HepG2 (cell line): ENCODE results near the gene CTIF. TPM values are rescaled to one million over a fixed set of nuclear protein-coding genes. Genes with fewer than 3 reads are reported as not detected.

Experiments
- ATAC-seq: fragments of 200-7000 bp; cut with Tn5 transposase; 3 replicates; pipeline ENCODE4 v1.9.1; 2020; ENCODE audit warnings: mild to moderate bottlenecking, moderate library complexity
- BruUV-seq: library from RNA; stranded (reverse); fragments of 400-500 nt; replicated peaks from 2 replicates; lab custom pipeline; 2021; lab: Mats Ljungman, UMichigan
- CTCF ChIA-PET: fragments of 300-600 bp; formaldehyde crosslinking; extraction: SDS; loops from one replicate; lab custom pipeline; 2021; ENCODE audit warnings: low total read pairs, inconsistent platforms, low intra/inter-chr PET ratio; lab: Yijun Ruan, JAX
- POLR2A ChIA-PET: fragments of 350-600 bp; sonication (Branson Sonifier 250); formaldehyde crosslinking; loops from one replicate; lab custom pipeline; 2020; ENCODE audit warnings: antibody characterized with exemption, inconsistent platforms; lab: Yijun Ruan, JAX
- DNase-seq: peaks from one replicate; pipeline ENCODE4 v3.0.0-alpha.2; 2015; ENCODE audit warnings: low spot score
- FAIRE-seq: peaks from 3 replicates; lab custom pipeline; 2011; peaks lifted over from hg19 to GRCh38; lab: Jason Lieb, UNC
- H2AFZ ChIP-seq: one replicate; pipeline ENCODE4 v1.6.1; 2011; ENCODE audit warnings: low read length, inconsistent platforms
- H3K27ac ChIP-seq: fragments of 300-600 bp; 3 replicates; pipeline ENCODE4 v1.8.0; 2011; ENCODE audit warnings: mixed run types, mild to moderate bottlenecking, mixed read lengths, low read length, inconsistent platforms; ENCODE audit not compliant: insufficient read depth; ENCODE audit errors: extremely low read length
- H3K27me3 ChIP-seq, 2 experiments: fragments of 200-600 bp in 1 of 2; 2 replicates in 1 of 2; 3 replicates in 1 of 2; pipeline versions ENCODE4 v1.6.0 to v1.8.0; 2011; ENCODE audit warnings: low read length in 2 of 2, mild to moderate bottlenecking in 2 of 2, moderate library complexity in 2 of 2, inconsistent platforms in 1 of 2; ENCODE audit not compliant: insufficient read depth in 2 of 2, control insufficient read depth in 1 of 2
- H3K36me3 ChIP-seq, 2 experiments: fragments of 200-600 bp in 1 of 2; replicated peaks in 1 of 2; 2 replicates in 1 of 2; 3 replicates in 1 of 2; pipeline versions ENCODE4 v1.5.1 to v1.8.0; 2011; ENCODE audit warnings: low read length in 2 of 2, inconsistent platforms in 1 of 2; ENCODE audit not compliant: insufficient read depth in 2 of 2, control insufficient read depth in 1 of 2
- H3K4me1 ChIP-seq: 2 replicates; pipeline ENCODE4 v1.5.1; 2012; ENCODE audit warnings: low read length, inconsistent platforms; ENCODE audit not compliant: insufficient read depth
- H3K4me2 ChIP-seq: 2 replicates; pipeline ENCODE4 v1.6.0; 2011; ENCODE audit warnings: low read depth, low read length, inconsistent platforms
- H3K4me3 ChIP-seq, 3 experiments: fragments of 200-600 bp in 1 of 3; sonication (generic), shearing (Covaris generic) in 1 of 3; replicated peaks in 1 of 3; 2 replicates each; pipeline ENCODE4 v1.5.1; 2011 to 2016; ENCODE audit warnings: low read length in 3 of 3, inconsistent platforms in 2 of 3, low read depth in 2 of 3, mild to moderate bottlenecking in 2 of 3, control low read depth in 1 of 3, mixed read lengths in 1 of 3; ENCODE audit not compliant: insufficient read depth in 1 of 3
- H3K79me2 ChIP-seq: one replicate; pipeline ENCODE4 v1.6.1; 2011; ENCODE audit warnings: low read length, inconsistent platforms; ENCODE audit not compliant: insufficient read depth
- H3K9ac ChIP-seq: 2 replicates; pipeline ENCODE4 v1.6.0; 2011; ENCODE audit warnings: mild to moderate bottlenecking, low read depth, low read length, inconsistent platforms; ENCODE audit not compliant: insufficient read depth
- H3K9me3 ChIP-seq: 2 replicates; pipeline ENCODE4 v1.5.1; 2012; ENCODE audit warnings: mild to moderate bottlenecking, low read length
- H4K20me1 ChIP-seq: 2 replicates; pipeline ENCODE4 v1.6.0; 2011; ENCODE audit warnings: inconsistent platforms, mild to moderate bottlenecking, low read length, moderate library complexity; ENCODE audit not compliant: insufficient read depth
- BORCS8-MEF2B ChIP-seq: sonication (generic); formaldehyde crosslinking; IDR thresholded peaks from 2 replicates; pipeline ENCODE4 v1.8.0; 2022; ENCODE audit warnings: mild to moderate bottlenecking, missing genetic modification reagents
- STAG1 ChIP-seq: sonication (generic); formaldehyde crosslinking; IDR thresholded peaks from 2 replicates; pipeline ENCODE4 v1.4.0; 2020; ENCODE audit warnings: missing genetic modification reagents
- ZNF629 ChIP-seq: sonication (generic); formaldehyde crosslinking; conservative IDR thresholded peaks from 2 replicates; pipeline ENCODE4 v1.5.0; 2020; ENCODE audit warnings: missing genetic modification reagents
- WGBS: methylation state at CpG from one replicate; pipeline ENCODE4 v1.1.6; 2017; ENCODE audit warnings: low lambda C conversion rate; 5-methylcytosine and 5-hydroxymethylcytosine counted together
- in situ Hi-C: cut with HindIII; loops from 2 replicates; pipeline ENCODE4 v1.10.0; 2017; ENCODE audit warnings: low pct_unique_long_range_greater_than_20kb; ENCODE audit not compliant: extremely low pct_ligation_motif_present
- intact Hi-C: fragments of 100-400 bp; cut with micrococcal nuclease; formaldehyde crosslinking; loops from one replicate; pipeline ENCODE4 v1.10.0; 2022; ENCODE audit not compliant: unreplicated experiment
- polyA plus RNA-seq, 8 experiments: library from polyadenylated mRNA; depleted of rRNA in 3 of 8; stranded (reverse) in 7 of 8; unstranded in 1 of 8; fragments of >200 nt; fragmentation: Illumina TruSeq in 4 of 8; extraction: Trizol in 4 of 8; gene quantifications; 2 replicates each; pipeline versions ENCODE4 v1.2.1 to v1.2.3, GENCODE V29; 2011 to 2016; ENCODE audit warnings: low read depth in 4 of 8, missing spikeins in 1 of 8, mixed read lengths in 1 of 8; ENCODE audit not compliant: insufficient read depth in 1 of 8
- total RNA-seq, 5 experiments: library from RNA; depleted of rRNA; stranded (reverse); fragments of >200 nt; fragmentation: Illumina TruSeq; extraction: Trizol; gene quantifications; 2 replicates each; pipeline ENCODE4 v1.2.3, GENCODE V29; 2016; ENCODE audit warnings: low read depth in 1 of 5
- TF ChIP-seq, protein P1 (sequence below): sonication (generic); formaldehyde crosslinking; IDR thresholded peaks from 2 replicates; pipeline ENCODE4 v1.5.0; 2020; ENCODE audit warnings: mild to moderate bottlenecking, missing genetic modification reagents
- TF ChIP-seq, protein P2 (sequence below): sonication (generic); formaldehyde crosslinking; IDR thresholded peaks from 2 replicates; pipeline ENCODE4 v1.5.1; 2020; ENCODE audit warnings: mild to moderate bottlenecking, missing genetic modification reagents, moderate library complexity

The CTIF gene
- total and polyA plus RNA-seq, 2 of the 13 experiments (the other 11 are each of a cell fraction or from before 2014, with no cell fraction given), result 18.2 to 28.0 TPM

DNA sequence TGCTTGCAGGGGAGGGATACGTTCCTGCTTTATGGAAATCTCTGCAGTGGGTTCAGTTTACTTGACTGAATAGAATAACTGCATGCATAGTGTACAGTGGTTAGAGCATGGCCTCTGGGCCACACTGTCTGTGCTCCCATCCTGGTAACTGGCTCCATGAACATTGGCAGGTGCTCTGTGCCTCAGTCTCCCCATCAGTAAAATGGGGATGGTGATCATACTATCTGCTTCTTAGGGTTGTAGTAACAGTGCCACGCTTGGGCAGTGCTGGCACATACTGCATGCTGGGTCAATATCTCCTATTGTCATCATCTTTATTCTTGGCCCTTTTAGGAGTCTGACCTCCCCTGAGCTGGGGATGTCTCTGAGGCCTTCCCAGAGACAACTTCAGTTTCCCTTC is 117.3 kb downstream of the CTIF start:
- in situ Hi-C loops (no loop called here), intact Hi-C loops (no loop called here)
- no peak for TF ChIP-seq BORCS8-MEF2B (CRISPR knock-in tag)
- TF ChIP-seq ZNF629 (CRISPR knock-in tag), result 0 out of 2 replicates have a peak, but pooled peaks have one; percentile 59
- TF ChIP-seq, protein P1, sequence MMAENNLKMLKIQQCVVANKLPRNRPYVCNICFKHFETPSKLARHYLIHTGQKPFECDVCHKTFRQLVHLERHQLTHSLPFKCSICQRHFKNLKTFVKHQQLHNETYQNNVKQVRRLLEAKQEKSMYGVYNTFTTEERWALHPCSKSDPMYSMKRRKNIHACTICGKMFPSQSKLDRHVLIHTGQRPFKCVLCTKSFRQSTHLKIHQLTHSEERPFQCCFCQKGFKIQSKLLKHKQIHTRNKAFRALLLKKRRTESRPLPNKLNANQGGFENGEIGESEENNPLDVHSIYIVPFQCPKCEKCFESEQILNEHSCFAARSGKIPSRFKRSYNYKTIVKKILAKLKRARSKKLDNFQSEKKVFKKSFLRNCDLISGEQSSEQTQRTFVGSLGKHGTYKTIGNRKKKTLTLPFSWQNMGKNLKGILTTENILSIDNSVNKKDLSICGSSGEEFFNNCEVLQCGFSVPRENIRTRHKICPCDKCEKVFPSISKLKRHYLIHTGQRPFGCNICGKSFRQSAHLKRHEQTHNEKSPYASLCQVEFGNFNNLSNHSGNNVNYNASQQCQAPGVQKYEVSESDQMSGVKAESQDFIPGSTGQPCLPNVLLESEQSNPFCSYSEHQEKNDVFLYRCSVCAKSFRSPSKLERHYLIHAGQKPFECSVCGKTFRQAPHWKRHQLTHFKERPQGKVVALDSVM (CRISPR knock-in tag), result no peak
- TF ChIP-seq STAG1 (CRISPR knock-in tag), result no peak
- TF ChIP-seq, protein P2, sequence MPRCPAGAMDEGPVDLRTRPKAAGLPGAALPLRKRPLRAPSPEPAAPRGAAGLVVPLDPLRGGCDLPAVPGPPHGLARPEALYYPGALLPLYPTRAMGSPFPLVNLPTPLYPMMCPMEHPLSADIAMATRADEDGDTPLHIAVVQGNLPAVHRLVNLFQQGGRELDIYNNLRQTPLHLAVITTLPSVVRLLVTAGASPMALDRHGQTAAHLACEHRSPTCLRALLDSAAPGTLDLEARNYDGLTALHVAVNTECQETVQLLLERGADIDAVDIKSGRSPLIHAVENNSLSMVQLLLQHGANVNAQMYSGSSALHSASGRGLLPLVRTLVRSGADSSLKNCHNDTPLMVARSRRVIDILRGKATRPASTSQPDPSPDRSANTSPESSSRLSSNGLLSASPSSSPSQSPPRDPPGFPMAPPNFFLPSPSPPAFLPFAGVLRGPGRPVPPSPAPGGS (CRISPR knock-in tag), result no peak
- ChIA-PET POLR2A (no interaction called here), CTCF (no interaction called here)
- no TSS peak for BruUV-seq
- ATAC-seq, result no peak
- no peak for FAIRE-seq
- peaks cover 2% of the 10 kb centered on the region; the same call in 1 of the 2 replicates for H3K4me1 ChIP-seq
- H4K20me1 ChIP-seq, result 0 out of 2 replicates have a peak, but pooled peaks cover 2% of the 10 kb centered on the region
- DNase-seq, result no peak
- H3K27ac ChIP-seq, result no peak overlapping the region
- 88% methylated on average over 2 of the region's 2 CpGs for WGBS
- no peak overlapping the region for H3K9ac ChIP-seq
- no peak overlapping the region for H2AFZ ChIP-seq
- no peak overlapping the region for H3K4me3 ChIP-seq
- H3K79me2 ChIP-seq, result no peaks in the 10 kb centered on the region
- no peak overlapping the region for H3K4me2 ChIP-seq
- no peaks in the 10 kb centered on the region for H3K9me3 ChIP-seq
- 0 out of 5 replicates have a peak, but pooled peaks cover 2 to 3% of the 10 kb centered on the region in 2 experiments for H3K36me3 ChIP-seq
- no peaks in the 10 kb centered on the region for H3K27me3 ChIP-seq
